Measurements from ENCODE around the gene KCNQ1.

KCNQ1 gene

GRCh38 chr11:2844116-2844842, 399.5 kb downstream of the KCNQ1 start:
- Histone ChIP-seq H3K4me3 (ENCODE audit: extremely low read depth, insufficient read depth, low read length, poor library complexity, severe bottlenecking) (no peak overlapping the region), H3K27ac (ENCODE audit: low read depth, low read length, severe bottlenecking) (no peak overlapping the region), H3K36me3 (ENCODE audit: control insufficient read depth, insufficient read depth, low read length) (no peaks in the 10 kb centered on the region), H3K9me3 (ENCODE audit: control insufficient read depth, low read length) (no peaks in the 10 kb centered on the region), H3K4me1 (ENCODE audit: control insufficient read depth, insufficient read depth, low read length, poor library complexity, severe bottlenecking) (peaks cover 17% of the 10 kb centered on the region)
- 87 to 88% methylated on average over 12 to 18 of the region's 19 CpGs for WGBS, 2 experiments (ENCODE audit: insufficient coverage in 2 of 2)

- Histone ChIP-seq H3K27ac (ENCODE audit: low read depth, low read length, severe bottlenecking) (no peak overlapping the region), H3K9me3 (ENCODE audit: control insufficient read depth, low read length) (no peaks in the 10 kb centered on the region), H3K4me3 (ENCODE audit: extremely low read depth, insufficient read depth, low read length, poor library complexity, severe bottlenecking) (no peak overlapping the region), H3K36me3 (ENCODE audit: control insufficient read depth, insufficient read depth, low read length) (no peaks in the 10 kb centered on the region), H3K4me1 (ENCODE audit: control insufficient read depth, insufficient read depth, low read length, poor library complexity, severe bottlenecking) (peaks cover 11% of the 10 kb centered on the region)
- WGBS, 2 experiments (ENCODE audit: insufficient coverage in 2 of 2) = 87 to 95% methylated on average over 9 to 12 of the region's 12 CpGs
Observed at GRCh38 chr11:2844996-2845395, 400.2 kb downstream of the KCNQ1 start.

- H3K4me3 ChIP-seq (ENCODE audit: extremely low read depth, insufficient read depth, low read length, poor library complexity, severe bottlenecking) = no peak overlapping the region
- H3K9me3 ChIP-seq (ENCODE audit: control insufficient read depth, low read length) = no peaks in the 10 kb centered on the region
- no peak overlapping the region for H3K27ac ChIP-seq (ENCODE audit: low read depth, low read length, severe bottlenecking)
- WGBS, 2 experiments (ENCODE audit: insufficient coverage in 2 of 2) = 73% methylated on average over 11 to 17 of the region's 17 CpGs
- peaks cover 11% of the 10 kb centered on the region for H3K4me1 ChIP-seq (ENCODE audit: control insufficient read depth, insufficient read depth, low read length, poor library complexity, severe bottlenecking)
- no peaks in the 10 kb centered on the region for H3K36me3 ChIP-seq (ENCODE audit: control insufficient read depth, insufficient read depth, low read length)
Observed at GRCh38 chr11:2846056-2846455, 401.2 kb downstream of the KCNQ1 start.

- Histone ChIP-seq H3K4me3 (ENCODE audit: extremely low read depth, insufficient read depth, low read length, poor library complexity, severe bottlenecking) (no peak overlapping the region), H3K27ac (ENCODE audit: low read depth, low read length, severe bottlenecking) (no peak overlapping the region), H3K36me3 (ENCODE audit: control insufficient read depth, insufficient read depth, low read length) (no peaks in the 10 kb centered on the region), H3K4me1 (ENCODE audit: control insufficient read depth, insufficient read depth, low read length, poor library complexity, severe bottlenecking) (peaks cover 11% of the 10 kb centered on the region), H3K9me3 (ENCODE audit: control insufficient read depth, low read length) (no peaks in the 10 kb centered on the region)
- WGBS, 2 experiments (ENCODE audit: insufficient coverage in 2 of 2) = 86 to 90% methylated on average over 11 of the region's 11 CpGs
Observed at GRCh38 chr11:2846470-2846869, 401.7 kb downstream of the KCNQ1 start.

- 92 to 96% methylated on average over 14 to 16 of the region's 21 CpGs for WGBS, 2 experiments (ENCODE audit: insufficient coverage in 2 of 2)
- Histone ChIP-seq H3K4me1 (ENCODE audit: control insufficient read depth, insufficient read depth, low read length, poor library complexity, severe bottlenecking) (peaks cover 11% of the 10 kb centered on the region), H3K36me3 (ENCODE audit: control insufficient read depth, insufficient read depth, low read length) (no peaks in the 10 kb centered on the region), H3K4me3 (ENCODE audit: extremely low read depth, insufficient read depth, low read length, poor library complexity, severe bottlenecking) (no peak overlapping the region), H3K27ac (ENCODE audit: low read depth, low read length, severe bottlenecking) (no peak overlapping the region), H3K9me3 (ENCODE audit: control insufficient read depth, low read length) (no peaks in the 10 kb centered on the region)
Observed at GRCh38 chr11:2847561-2847960, 402.8 kb downstream of the KCNQ1 start.

GRCh38 chr11:2848497-2848896, 403.7 kb downstream of the KCNQ1 start:
- Histone ChIP-seq H3K27ac (ENCODE audit: low read depth, low read length, severe bottlenecking) (no peak overlapping the region), H3K4me1 (ENCODE audit: control insufficient read depth, insufficient read depth, low read length, poor library complexity, severe bottlenecking) (peaks cover 11% of the 10 kb centered on the region), H3K4me3 (ENCODE audit: extremely low read depth, insufficient read depth, low read length, poor library complexity, severe bottlenecking) (no peak overlapping the region), H3K9me3 (ENCODE audit: control insufficient read depth, low read length) (no peaks in the 10 kb centered on the region), H3K36me3 (ENCODE audit: control insufficient read depth, insufficient read depth, low read length) (no peaks in the 10 kb centered on the region)
- WGBS, 2 experiments (ENCODE audit: insufficient coverage in 2 of 2) = 83 to 85% methylated on average over 7 to 9 of the region's 9 CpGs

GRCh38 chr11:2849994-2850770, 405.4 kb downstream of the KCNQ1 start:
- no peak overlapping the region for H3K27ac ChIP-seq (ENCODE audit: low read depth, low read length, severe bottlenecking)
- H3K4me1 ChIP-seq (ENCODE audit: control insufficient read depth, insufficient read depth, low read length, poor library complexity, severe bottlenecking) = peaks cover 11% of the 10 kb centered on the region
- H3K9me3 ChIP-seq (ENCODE audit: control insufficient read depth, low read length) = no peaks in the 10 kb centered on the region
- H3K36me3 ChIP-seq (ENCODE audit: control insufficient read depth, insufficient read depth, low read length) = no peaks in the 10 kb centered on the region
- H3K4me3 ChIP-seq (ENCODE audit: extremely low read depth, insufficient read depth, low read length, poor library complexity, severe bottlenecking) = no peak overlapping the region
- 88 to 94% methylated on average over 48 to 53 of the region's 53 CpGs for WGBS, 2 experiments (ENCODE audit: insufficient coverage in 2 of 2)

- Histone ChIP-seq H3K4me1 (ENCODE audit: control insufficient read depth, insufficient read depth, low read length, poor library complexity, severe bottlenecking) (no peaks in the 10 kb centered on the region), H3K27ac (ENCODE audit: low read depth, low read length, severe bottlenecking) (no peak overlapping the region), H3K9me3 (ENCODE audit: control insufficient read depth, low read length) (no peaks in the 10 kb centered on the region), H3K36me3 (ENCODE audit: control insufficient read depth, insufficient read depth, low read length) (no peaks in the 10 kb centered on the region), H3K4me3 (ENCODE audit: extremely low read depth, insufficient read depth, low read length, poor library complexity, severe bottlenecking) (no peak overlapping the region)
- WGBS, 2 experiments (ENCODE audit: insufficient coverage in 2 of 2) = 90 to 94% methylated on average over 11 to 12 of the region's 12 CpGs
Observed at GRCh38 chr11:2853401-2853800, 408.6 kb downstream of the KCNQ1 start.

GRCh38 chr11:2853997-2854560, 409.3 kb downstream of the KCNQ1 start:
- Histone ChIP-seq H3K9me3 (ENCODE audit: control insufficient read depth, low read length) (no peaks in the 10 kb centered on the region), H3K27ac (ENCODE audit: low read depth, low read length, severe bottlenecking) (no peak overlapping the region), H3K36me3 (ENCODE audit: control insufficient read depth, insufficient read depth, low read length) (no peaks in the 10 kb centered on the region), H3K4me1 (ENCODE audit: control insufficient read depth, insufficient read depth, low read length, poor library complexity, severe bottlenecking) (no peaks in the 10 kb centered on the region), H3K4me3 (ENCODE audit: extremely low read depth, insufficient read depth, low read length, poor library complexity, severe bottlenecking) (no peak overlapping the region)
- 91 to 100% methylated on average over 4 to 6 of the region's 7 CpGs for WGBS, 2 experiments (ENCODE audit: insufficient coverage in 2 of 2)

- Histone ChIP-seq H3K9me3 (ENCODE audit: control insufficient read depth, low read length) (no peaks in the 10 kb centered on the region), H3K27ac (ENCODE audit: low read depth, low read length, severe bottlenecking) (no peak overlapping the region), H3K4me1 (ENCODE audit: control insufficient read depth, insufficient read depth, low read length, poor library complexity, severe bottlenecking) (no peaks in the 10 kb centered on the region), H3K4me3 (ENCODE audit: extremely low read depth, insufficient read depth, low read length, poor library complexity, severe bottlenecking) (no peak overlapping the region), H3K36me3 (ENCODE audit: control insufficient read depth, insufficient read depth, low read length) (no peaks in the 10 kb centered on the region)
- WGBS, 2 experiments (ENCODE audit: insufficient coverage in 2 of 2) = 91 to 93% methylated on average over 8 of the region's 8 CpGs
Observed at GRCh38 chr11:2855162-2855561, 410.4 kb downstream of the KCNQ1 start.

All from mesodermal cell (in vitro differentiated cells).